Activated CD4-positive, alpha-beta T cell treated with anti-CD3 and anti-CD28 coated beads, Interleukin-2, amount 50 U/mL, for 16 hours (primary cell): ENCODE data around the gene PAIP1.
A peak's percentile ranks its signal among the peaks of the same experiment; 100 is the strongest.
"Not testable (repeated sequence)": the region's sequence is repeated elsewhere in the genome, so short reads cannot be mapped to it uniquely, and the experiment has no call there.

Experiments used
- DNase-seq: peaks from one replicate; pipeline ENCODE4 v3.0.0-alpha.2; 2020

Gene PAIP1

DNA sequence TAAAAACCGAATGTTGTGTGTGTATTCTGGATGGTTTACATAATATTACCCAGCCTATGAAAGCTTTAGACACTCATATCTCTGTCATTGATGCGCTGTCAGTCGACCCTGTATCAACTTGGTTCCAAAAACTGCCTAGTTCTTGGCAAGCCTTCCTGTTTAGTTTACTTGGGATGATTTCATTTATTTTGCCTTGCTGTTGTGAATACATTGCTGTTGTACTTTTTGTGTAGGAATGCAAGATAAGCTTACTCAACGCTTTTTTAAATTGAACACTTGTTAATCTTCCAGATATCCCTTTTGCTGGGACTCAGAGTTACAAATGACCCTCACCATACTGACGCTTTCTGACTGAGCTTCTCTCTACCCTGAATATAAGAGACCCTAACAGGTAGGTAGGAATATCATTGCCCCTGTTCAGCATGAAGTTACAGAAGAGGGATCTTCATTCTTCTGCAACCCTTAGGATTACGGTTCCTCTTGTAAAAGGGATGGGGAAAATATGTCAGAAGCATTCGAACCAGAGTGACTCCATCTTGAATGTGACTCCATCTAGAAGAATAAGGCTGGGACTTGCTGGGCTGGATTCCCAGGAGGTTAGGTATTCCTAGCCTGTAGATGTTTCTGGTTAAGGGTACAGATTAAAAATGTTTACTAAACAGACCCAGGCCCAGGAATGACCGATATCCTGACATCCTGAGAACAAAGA lies 13.7 kb upstream of the PAIP1 start:
- DNase-seq, result no peak

DNA sequence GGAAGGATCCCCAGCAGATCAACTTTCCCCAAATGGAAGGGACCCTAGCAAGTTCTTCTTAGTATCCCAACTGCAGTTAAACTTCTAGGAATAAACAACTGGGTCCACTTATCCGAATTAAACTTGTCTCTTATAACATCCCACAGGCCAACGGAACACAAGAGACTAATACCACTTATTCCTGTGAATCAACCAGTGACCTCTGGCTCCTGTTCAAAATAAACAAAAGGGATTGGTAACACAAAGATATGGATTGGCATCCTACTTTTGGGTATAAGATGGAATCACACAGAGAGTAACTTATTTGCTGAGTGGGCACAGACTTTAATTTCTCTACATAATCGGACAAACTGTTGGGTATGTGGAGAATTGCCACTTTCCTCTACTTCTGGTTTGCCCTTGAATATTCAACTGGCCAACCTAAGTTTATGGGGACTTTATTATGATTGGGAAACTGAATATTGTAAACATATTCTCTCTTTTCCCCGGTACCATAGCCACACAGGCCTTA lies 12.4 kb upstream of the PAIP1 start:
- no peak for DNase-seq

DNA sequence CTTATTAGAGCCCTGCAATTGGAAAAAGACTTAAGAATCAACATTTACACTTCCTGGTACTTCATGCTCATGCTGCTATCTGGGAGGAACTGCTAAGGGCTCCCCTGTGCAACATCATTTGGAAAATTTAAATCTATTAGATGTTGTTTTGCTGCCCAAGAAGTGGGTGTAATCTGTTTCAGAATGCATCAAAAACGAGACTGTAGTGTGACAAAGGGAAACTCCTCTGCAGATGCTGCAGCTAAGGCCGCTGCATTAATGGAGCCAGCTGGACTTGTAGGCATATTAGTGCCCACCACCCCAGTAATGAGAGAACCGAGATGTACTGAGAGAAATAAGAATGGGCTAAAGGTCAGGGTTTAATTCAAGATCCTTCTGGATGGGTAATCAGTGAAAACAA lies 11.1 kb upstream of the PAIP1 start:
- no peak for DNase-seq

DNA sequence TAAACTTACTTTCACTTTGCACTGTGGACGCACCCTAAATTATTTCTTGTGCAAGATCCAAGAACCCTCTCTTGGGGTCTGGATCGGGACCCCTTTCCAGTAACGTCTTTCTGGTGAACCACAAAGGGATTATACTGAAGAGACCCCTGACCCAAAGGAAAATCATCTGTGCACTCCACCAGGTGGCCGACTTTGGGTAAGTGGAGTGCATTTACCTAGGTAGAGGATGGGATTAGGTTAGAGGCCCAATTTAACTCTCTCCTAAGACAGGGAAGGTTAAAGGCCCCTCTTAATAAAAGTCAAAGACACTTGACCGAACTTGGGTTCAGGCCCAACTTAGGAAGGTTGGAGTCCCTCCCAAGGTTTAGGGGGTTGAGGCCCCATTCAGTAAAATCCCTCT lies 8.2 kb upstream of the PAIP1 start:
- no peak for DNase-seq

DNA sequence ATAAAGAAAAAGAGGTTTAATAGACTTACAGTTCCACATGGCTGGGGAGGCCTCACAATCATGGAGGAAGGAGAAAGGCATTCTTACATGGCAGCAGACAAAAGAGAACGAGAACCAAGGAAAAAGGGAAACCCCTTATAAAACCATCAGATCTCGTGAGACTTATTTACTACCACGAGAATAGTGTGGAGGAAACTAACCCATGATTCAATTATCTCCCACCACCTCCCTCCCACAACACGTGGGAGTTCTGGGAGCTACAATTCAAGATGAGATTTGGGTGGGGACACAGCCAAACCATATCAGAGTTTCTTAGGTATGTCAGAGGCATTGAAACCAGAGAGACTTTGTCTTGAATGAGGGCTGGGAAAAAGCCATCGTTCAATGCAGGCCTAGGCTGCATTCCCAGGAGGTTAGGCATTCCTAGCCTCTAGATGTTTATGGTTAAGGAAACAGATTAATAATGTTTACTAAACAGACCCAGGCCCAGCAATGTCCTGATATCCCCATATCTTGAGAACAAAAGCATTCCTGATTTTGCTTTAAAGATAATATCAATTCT lies 7.5 kb upstream of the PAIP1 start:
- no peak for DNase-seq

DNA sequence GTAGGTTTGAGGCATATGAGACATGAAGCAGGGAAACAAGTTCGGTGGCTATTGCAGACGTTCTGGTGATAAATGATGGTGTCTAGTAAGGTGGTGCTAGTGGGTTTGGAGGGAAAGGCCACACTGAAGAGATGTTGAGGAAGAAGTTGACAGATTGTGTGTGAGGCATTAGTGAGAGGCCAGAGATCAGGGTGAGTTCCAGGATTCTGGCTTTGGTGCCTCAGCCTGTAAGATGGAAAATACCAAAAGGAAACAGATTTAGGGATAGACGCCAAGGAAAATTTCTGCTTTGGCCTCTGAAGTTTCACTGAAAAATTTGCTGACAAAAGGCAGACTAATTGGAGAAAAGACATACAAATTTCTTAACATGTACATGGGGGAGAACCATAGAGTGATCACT lies 6.4 kb upstream of the PAIP1 start:
- no peak for DNase-seq

DNA sequence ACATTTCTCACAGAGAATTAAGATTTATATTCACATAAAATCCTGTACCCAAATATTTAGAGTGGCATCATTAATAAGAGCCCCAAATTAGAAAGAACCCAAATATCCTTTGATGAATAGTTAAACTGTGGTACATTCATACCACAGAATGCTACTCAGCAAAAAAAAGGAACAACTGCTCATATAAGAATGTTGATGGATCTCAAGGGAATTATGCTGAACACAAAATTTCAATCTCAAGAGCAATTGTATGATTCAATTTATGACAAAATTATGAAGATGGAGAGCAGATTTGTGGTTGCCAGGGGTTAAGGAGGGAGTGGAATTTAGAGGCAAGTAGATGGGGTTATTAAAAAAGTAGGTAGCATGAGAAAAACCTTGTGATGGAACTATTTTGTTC lies 4.5 kb upstream of the PAIP1 start:
- no peak for DNase-seq

DNA sequence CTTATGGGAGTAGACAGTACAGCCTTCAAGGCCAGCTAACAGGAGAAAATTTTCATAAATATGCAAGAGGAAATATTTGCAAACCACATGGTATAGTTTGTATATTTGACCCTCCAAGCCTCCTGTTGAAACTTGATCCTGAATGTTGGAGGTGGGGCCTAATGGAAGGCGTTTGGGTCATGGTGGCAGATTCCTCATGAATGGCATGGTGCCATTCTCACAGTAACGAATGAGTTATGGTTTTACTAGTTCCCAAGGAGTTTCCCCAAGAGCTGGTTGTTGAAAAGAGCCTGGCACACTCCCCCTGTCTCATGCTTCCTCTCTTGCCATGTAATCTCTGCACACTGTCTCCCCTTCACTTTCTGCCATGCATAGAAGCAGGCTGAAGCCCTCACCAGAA lies 3.3 kb upstream of the PAIP1 start:
- no peak for DNase-seq

DNA sequence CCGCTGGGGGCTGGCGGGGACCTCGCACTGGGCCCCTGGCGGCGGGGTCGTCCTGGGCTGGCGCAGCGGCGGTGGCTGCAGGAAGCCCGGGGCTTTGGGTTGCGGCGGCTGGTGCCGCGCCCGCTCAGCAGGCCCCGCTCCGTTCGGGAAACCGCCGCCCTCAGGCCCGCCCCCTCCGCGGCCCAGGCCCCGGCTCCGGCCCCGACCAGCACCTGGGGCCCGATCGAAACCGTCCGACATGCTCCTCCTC lies 345 bp downstream of the PAIP1 start:
- DNase-seq, result not testable (repeated sequence)

DNA sequence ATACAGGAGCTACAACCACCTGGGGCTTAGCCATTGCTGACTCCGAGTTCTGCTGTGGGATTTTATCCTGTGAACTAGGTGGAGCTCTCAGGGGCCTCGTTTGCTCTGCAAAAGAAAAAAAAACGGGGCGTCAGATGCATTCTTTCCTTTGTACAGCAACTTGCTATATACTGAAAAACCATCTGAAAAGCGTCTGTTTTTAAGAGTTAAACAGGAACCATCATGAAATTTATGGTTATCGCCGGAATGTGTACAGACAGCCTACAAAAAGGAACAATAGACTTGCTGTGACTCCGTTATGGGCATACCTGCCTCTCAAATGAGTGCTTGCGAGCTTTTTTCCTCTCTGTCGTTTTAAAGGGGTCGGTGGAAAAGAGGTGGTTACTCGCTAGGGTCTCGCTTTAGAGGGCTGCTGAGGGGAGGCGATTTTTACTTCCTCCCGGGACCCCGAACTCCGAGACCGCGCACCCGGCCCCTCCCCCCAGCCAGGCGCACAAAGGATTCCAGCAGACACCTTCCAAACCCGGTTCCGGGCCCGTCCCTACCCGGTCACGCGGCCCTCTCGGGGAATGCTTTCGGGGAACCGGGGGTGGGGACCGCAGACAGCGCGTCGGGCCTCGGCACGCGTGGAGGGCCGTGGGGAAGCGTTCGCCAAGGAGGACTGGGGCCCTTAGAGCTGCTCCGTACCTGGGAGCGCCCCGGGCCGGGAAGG lies 826 bp downstream of the PAIP1 start:
- DNase-seq, result peak; percentile 43

DNA sequence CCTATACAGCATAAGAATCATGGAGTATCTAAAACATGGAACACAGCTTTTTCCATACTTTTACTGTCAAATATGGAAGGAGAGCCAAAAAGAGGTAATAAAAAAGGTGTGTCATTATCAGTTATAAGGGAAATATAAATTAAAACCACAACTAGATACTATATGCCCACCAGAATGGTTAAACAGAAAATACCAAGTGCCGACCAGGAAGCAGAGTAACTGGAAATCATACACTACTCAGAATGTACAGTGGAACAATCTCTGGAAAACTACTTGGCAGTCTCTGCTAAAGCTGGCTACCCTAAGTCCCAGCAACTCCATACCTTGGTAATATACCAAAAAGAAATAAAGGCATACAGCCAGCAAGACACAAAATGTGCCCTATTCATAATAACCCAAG lies 2.4 kb downstream of the PAIP1 start:
- no peak for DNase-seq

DNA sequence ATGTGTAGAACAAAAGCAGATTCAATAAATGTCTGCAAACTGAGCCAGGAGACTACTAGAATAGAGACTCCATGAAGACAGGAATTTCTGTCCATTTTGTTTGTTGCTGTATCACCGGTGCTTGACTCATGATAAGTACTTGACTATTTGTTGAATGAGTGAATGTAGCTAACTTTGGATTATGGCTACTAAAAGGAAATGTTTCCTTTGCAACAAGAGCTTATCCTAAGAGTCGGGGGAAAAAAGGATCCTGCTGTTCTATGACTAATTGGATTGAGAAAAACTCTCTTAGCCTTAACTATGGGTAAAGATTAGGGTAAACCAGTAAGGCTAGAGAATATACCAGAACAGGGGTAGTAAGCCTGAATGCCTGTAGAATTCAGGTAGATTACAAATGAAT lies 3.5 kb downstream of the PAIP1 start:
- no peak for DNase-seq

DNA sequence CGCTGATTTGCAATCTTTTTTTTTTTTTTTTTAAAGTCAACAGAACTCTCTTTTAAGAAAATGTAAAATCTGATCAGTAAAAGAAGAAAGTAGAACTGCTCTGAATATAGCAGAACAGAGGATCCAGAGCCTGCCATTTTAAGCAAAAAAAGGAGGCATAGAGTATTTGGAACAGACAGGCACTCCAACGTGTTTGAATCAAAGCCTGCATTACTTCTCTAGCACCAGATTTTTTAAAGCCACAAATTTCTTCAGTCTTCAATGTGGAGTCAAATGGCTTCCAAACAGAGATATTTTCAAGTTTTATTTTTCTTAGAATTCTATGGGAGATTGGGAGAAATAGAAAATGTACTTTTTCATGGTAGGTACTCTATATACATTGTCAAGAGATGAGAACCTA lies 5.1 kb downstream of the PAIP1 start:
- no peak for DNase-seq

DNA sequence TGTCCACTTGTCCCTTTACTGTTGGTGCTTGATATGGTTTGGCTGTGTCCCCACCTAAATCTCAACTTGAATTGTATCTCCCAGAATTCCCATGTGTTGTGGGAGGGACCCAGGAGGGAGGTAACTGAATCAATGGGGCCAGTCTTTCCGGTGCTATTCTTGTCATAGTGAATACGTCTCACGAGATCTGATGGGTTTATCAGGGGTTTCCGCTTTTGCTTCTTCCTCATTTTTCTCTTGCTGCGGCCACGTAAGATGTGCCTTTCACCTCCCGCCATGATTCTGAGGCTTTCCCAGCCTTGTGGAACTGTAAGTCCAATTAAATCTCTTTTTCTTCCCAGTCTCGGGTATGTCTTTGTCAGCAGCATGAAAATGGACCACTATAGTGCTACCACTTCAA lies 7.6 kb downstream of the PAIP1 start:
- DNase-seq, result not testable (repeated sequence)

DNA sequence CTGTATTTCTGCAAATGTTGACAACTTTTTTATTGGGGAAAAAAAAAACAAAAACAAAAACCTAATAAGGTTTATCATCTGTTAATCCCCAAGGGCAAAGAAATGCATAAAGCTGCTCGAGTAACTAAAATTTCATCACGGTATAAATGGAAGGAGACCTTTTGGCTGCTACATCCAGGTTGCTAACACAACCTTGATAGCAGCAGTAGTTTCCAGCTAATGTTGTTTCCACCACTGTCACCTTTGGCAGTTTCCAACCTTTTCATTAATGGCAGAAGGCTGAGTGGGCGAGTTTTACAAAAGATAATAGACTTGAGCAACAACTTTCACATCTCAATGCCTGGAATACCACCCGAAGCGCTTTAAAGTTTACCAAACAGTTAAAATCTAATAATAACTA lies 8.5 kb downstream of the PAIP1 start:
- no peak for DNase-seq

DNA sequence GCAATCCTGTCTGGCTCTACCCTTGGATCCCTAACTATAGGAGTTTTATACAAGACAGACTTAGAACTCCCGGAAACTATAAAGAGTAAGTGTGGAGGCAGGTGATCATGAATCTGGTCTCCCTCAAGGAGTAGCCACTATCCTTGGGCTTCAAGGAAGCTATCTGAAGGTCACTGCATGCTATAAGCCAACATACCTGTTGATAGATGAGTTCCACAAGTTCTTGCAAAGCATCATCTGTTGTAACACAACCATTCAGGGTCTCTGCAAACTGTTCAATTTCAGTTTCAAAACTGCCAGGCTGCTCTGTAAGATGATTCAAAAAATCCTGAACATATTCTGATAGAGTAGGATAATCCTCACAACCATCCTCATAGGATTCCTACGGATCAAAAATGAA lies 9.3 kb downstream of the PAIP1 start:
- no peak for DNase-seq

DNA sequence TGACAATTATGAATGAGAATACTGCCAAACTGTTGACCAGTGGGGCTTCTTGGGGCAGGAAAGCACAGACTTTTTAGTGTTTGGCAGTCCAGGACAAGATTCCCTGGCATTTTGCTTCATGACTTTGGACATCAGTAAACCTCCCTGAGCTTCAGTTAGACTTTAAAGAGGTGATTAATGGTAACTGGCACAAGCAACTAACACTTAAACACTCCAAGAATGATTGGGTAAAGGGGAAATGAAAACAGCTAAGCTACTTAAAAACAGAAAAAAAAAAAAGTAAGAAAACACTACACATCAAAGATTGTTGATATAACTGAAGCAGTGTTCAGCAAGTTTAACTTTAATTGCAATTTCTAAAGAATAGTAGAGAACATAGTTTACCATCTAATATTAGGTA lies 13.4 kb downstream of the PAIP1 start:
- DNase-seq, result no peak

DNA sequence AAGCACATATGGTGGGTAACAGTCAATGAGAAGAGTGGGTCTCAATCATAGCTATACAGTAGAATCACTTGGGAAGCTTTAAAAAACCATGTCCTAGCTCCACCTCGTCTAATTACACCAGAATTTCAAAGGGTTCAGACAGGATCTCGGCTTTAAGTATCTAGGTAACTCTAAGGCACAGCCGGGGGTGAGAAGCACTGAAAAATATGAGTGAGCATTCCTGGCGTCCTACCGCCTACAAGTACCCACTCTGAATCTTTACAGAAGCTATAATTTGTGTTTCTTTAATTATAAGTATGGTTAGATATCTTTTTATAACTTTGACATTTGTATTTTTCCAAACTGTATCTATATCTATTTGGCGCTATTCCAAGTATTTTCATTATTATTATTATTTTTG lies 16.1 kb downstream of the PAIP1 start:
- no peak for DNase-seq

DNA sequence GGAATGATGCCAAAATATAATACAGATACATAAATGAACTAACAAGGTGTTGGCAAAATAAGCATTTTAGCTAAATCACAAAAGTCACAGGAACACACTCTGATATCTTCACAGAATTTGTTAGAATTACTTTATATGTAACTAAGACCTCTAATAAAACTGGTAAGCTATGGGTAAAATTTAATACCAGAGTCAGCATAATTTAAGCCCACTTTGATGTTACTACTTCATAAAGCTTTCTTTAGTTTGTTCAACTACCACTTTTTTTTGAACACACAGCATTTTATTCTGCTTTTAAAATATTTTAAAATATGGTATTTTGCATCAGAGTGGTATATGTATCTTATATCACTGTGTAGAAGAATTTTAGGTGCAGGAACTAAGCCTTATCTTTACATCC lies 19.9 kb downstream of the PAIP1 start:
- no peak for DNase-seq

DNA sequence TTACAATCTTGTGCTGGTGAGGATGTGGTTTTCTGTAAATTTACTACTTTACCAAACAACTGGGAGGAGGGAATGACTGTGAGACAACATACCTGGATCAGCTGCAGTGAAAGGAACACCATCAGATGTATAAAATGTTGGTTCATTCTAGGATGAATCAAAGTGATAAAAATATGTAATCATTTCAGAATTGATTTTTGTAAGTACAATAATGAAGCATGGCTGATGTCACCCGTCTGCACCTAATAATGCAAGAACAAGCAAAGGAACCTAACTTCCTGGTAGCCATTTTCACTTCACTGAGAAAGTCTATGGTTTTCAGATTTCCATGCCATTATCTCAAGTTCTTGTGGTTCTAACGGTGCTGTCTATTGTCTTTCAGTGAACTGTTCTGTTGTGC lies 23.2 kb downstream of the PAIP1 start:
- peak; percentile 35 for DNase-seq

DNA sequence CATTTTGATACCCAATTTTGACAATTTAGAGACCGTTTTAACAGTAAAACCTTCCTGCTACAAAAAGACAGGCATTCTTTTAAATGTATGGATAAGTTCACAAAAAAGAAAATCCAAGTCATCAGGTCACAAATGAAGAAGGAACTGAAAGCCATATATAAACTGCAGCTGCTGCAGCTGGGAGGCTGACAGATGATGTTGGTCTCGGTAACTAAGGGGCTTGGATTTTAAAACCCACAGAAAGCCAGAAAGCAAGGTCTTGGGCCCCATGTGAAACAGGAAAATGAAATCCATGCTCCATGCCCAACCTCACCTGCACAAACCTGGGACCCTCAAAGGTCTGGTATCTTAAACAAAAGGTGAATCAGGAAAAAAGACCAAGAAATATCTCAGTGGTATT lies 26.2 kb downstream of the PAIP1 start:
- DNase-seq, result no peak

DNA sequence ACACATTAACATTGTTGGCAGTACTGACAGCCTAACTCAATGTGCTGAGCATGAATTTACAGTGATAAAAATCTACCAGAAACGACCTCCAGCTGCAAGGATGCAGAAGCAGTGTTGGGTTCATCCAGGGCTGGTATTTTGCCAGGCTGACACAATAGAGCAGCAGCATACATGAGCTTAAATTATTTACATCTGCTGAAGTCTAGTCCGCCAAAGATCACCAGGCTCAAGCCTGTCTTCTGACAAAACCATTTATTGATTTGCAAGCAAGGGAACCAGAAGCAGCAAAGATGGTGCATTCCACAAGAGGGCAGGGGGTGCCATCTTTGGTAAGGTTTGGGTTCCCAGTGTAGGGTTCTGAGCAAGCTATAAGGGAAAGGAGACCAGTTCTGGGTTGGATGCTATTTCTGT lies 33.2 kb downstream of the PAIP1 start:
- no peak for DNase-seq

DNA sequence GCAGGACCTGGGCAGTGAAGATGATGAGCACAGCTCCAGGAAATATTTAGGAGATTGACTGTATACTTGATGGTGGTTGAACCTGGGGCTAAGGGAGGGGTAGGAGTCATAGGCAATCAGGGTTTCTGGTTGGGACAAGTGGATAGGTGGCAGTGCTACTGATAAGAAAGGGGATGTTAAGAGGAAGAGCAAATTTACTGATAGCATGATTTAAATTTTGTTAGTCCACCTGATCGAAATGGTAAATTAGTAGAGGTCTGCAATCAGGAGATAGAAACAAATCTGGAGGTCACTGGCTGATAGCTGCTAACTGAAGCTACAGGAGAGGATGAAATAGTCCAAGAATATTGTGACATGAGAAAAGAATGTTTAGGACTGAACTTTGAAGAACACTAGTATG lies 36.3 kb downstream of the PAIP1 start:
- no peak for DNase-seq

DNA sequence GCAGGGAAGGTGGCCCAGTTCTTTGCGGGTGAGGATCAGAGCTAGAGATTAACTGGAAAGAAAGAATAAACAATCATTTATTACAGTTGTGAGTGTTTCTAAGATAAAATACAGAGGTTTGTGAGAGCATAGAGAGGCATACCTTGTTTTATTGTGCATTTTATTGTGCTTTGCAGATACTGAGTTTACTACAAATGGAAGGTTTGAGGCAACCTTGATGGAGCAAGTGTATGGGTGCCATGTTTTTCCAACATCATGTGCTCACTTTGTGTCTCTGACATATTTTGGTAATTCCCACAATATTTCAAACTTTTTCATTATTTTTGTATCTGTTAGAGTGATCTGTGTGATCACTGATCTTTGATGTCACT lies 41.2 kb downstream of the PAIP1 start:
- no peak for DNase-seq
